Neuronal stem cell (in vitro differentiated cells): ENCODE measurements around the gene SORCS2.
A peak's percentile ranks its signal among the peaks of the same experiment; 100 is the strongest.

Source experiments
- DNase-seq: peaks from one replicate; pipeline ENCODE4 v3.0.0-alpha.2; 2013; ENCODE audit warnings: low spot score
- H2AFZ ChIP-seq: one replicate; pipeline ENCODE4 v1.6.1; 2013; ENCODE audit warnings: mild to moderate bottlenecking, low read length, inconsistent platforms
- H2AK5ac ChIP-seq: 2 replicates; pipeline ENCODE4 v1.6.1; 2013; ENCODE audit warnings: low read depth, mild to moderate bottlenecking, inconsistent platforms, low read length, moderate library complexity, mixed read lengths
- H2BK120ac ChIP-seq: 2 replicates; pipeline ENCODE4 v1.6.1; 2013; ENCODE audit warnings: low read depth, mild to moderate bottlenecking, inconsistent platforms, low read length, moderate library complexity, mixed read lengths
- H2BK12ac ChIP-seq: one replicate; pipeline ENCODE4 v1.6.1; 2013; ENCODE audit warnings: low read length, inconsistent platforms
- H2BK15ac ChIP-seq: 2 replicates; pipeline ENCODE4 v1.6.1; 2013; ENCODE audit warnings: mild to moderate bottlenecking, low read length, inconsistent platforms, mixed read lengths
- H2BK5ac ChIP-seq: one replicate; pipeline ENCODE4 v1.6.1; 2013; ENCODE audit warnings: inconsistent platforms, mild to moderate bottlenecking, low read length, moderate library complexity
- H3K14ac ChIP-seq: one replicate; pipeline ENCODE4 v1.6.1; 2013; ENCODE audit warnings: low read length, inconsistent platforms
- H3K18ac ChIP-seq: 2 replicates; pipeline ENCODE4 v1.6.1; 2013; ENCODE audit warnings: low read length, inconsistent platforms
- H3K23ac ChIP-seq: 2 replicates; pipeline ENCODE4 v1.6.1; 2013; ENCODE audit warnings: low read depth, mild to moderate bottlenecking, mixed read lengths, low read length, inconsistent platforms; ENCODE audit not compliant: poor library complexity
- H3K27ac ChIP-seq: replicated peaks from 3 replicates; pipeline ENCODE4 v1.5.1; 2013; ENCODE audit warnings: low read length, inconsistent platforms
- H3K27me3 ChIP-seq, 3 experiments: 2 replicates each; pipeline ENCODE4 v1.6.1; 2013; ENCODE audit warnings: low read length in 3 of 3, mild to moderate bottlenecking in 2 of 3, inconsistent platforms in 1 of 3, low read depth in 1 of 3, mixed read lengths in 1 of 3, moderate library complexity in 1 of 3; ENCODE audit not compliant: control insufficient read depth in 3 of 3, insufficient read depth in 3 of 3
- H3K36me3 ChIP-seq, 2 donors: replicated peaks in 1 of 2; 2 replicates each; pipeline ENCODE4 v1.6.1; 2013; ENCODE audit warnings: low read length in 2 of 2; ENCODE audit not compliant: control insufficient read depth in 2 of 2, insufficient read depth in 2 of 2
- H3K4ac ChIP-seq: 2 replicates; pipeline ENCODE4 v1.6.1; 2013; ENCODE audit warnings: inconsistent platforms, mild to moderate bottlenecking, low read length, moderate library complexity
- H3K4me1 ChIP-seq, 2 donors: 1 replicate in 1 of 2; 2 replicates in 1 of 2; pipeline ENCODE4 v1.6.1; 2013; ENCODE audit warnings: low read length in 2 of 2, low read depth in 1 of 2; ENCODE audit not compliant: control insufficient read depth in 2 of 2, insufficient read depth in 1 of 2
- H3K4me2 ChIP-seq: one replicate; pipeline ENCODE4 v1.6.1; 2013; ENCODE audit warnings: mild to moderate bottlenecking, low read length, inconsistent platforms; ENCODE audit not compliant: insufficient read depth, poor library complexity, severe bottlenecking
- H3K4me3 ChIP-seq, 2 donors: 2 replicates each; pipeline ENCODE4 v1.5.1; 2013; ENCODE audit warnings: low read length in 2 of 2, mild to moderate bottlenecking in 2 of 2, inconsistent platforms in 1 of 2, moderate library complexity in 1 of 2
- H3K79me1 ChIP-seq: one replicate; pipeline ENCODE4 v1.6.1; 2013; ENCODE audit warnings: low read depth, mild to moderate bottlenecking, inconsistent platforms, low read length, moderate library complexity
- H3K9ac ChIP-seq: one replicate; pipeline ENCODE4 v1.6.1; 2013; ENCODE audit warnings: mild to moderate bottlenecking, low read depth, low read length, inconsistent platforms; ENCODE audit not compliant: poor library complexity
- H3K9me3 ChIP-seq, 2 donors: replicated peaks in 1 of 2; 2 replicates each; pipeline versions ENCODE3 to v1.6.1; 2013; ENCODE audit warnings: low read length in 2 of 2, mild to moderate bottlenecking in 2 of 2, inconsistent platforms in 1 of 2, low read depth in 1 of 2, mixed read lengths in 1 of 2, moderate library complexity in 1 of 2; ENCODE audit not compliant: control insufficient read depth in 2 of 2, insufficient read depth in 1 of 2
- H4K8ac ChIP-seq: one replicate; pipeline ENCODE4 v1.6.1; 2013; ENCODE audit warnings: low read depth, mild to moderate bottlenecking, inconsistent platforms, low read length, moderate library complexity
- H4K91ac ChIP-seq: one replicate; pipeline ENCODE4 v1.6.1; 2013; ENCODE audit warnings: low read length, low read depth, mild to moderate bottlenecking, inconsistent platforms; ENCODE audit not compliant: poor library complexity
- WGBS, 2 donors: extraction: QIAGEN DNeasy Blood & Tissue Kit; methylation state at CpG; one replicate each; pipeline ENCODE4 v1.1.7; 2013; ENCODE audit warnings: missing lambda C conversion rate in 2 of 2, mixed read lengths in 1 of 2; ENCODE audit not compliant: insufficient read length in 2 of 2, insufficient replicate concordance in 1 of 2; ENCODE audit errors: extremely low coverage in 2 of 2; 5-methylcytosine and 5-hydroxymethylcytosine counted together

SORCS2 gene

GRCh38 chr4:7444731-7445130 lies 252.4 kb downstream of the SORCS2 start:
- H4K8ac ChIP-seq, result no peak overlapping the region
- H3K27me3 ChIP-seq, result no peaks in the 10 kb centered on the region
- no peaks in the 10 kb centered on the region for H3K79me1 ChIP-seq
- H3K23ac ChIP-seq, result peak overlapping the region; percentile 6
- H3K9me3 ChIP-seq, result no peaks in the 10 kb centered on the region
- no peak overlapping the region for H2BK5ac ChIP-seq
- no peak for DNase-seq
- no peak overlapping the region for H4K91ac ChIP-seq
- no peak overlapping the region for H2BK12ac ChIP-seq
- no peak overlapping the region for H2BK120ac ChIP-seq
- H3K4me1 ChIP-seq, result peaks cover 0 to 16% of the 10 kb centered on the region in 2 donors
- no CpG with 5 or more reads among the region's 12 CpGs for WGBS, 2 donors
- no peak overlapping the region for H3K4me2 ChIP-seq
- no peak overlapping the region for H2AFZ ChIP-seq
- no peaks in the 10 kb centered on the region for H3K36me3 ChIP-seq
- peak overlapping the region in 1 of 2 donors; percentile 17 for H3K4me3 ChIP-seq
- no peak overlapping the region for H3K14ac ChIP-seq
- H3K27ac ChIP-seq, result no peak overlapping the region
- H2AK5ac ChIP-seq, result peak overlapping the region; percentile 68
- H2BK15ac ChIP-seq, result peak overlapping the region; percentile 93
- H3K18ac ChIP-seq, result peak overlapping the region; percentile 35
- no peak overlapping the region for H3K4ac ChIP-seq
- no peak overlapping the region for H3K9ac ChIP-seq

DNA sequence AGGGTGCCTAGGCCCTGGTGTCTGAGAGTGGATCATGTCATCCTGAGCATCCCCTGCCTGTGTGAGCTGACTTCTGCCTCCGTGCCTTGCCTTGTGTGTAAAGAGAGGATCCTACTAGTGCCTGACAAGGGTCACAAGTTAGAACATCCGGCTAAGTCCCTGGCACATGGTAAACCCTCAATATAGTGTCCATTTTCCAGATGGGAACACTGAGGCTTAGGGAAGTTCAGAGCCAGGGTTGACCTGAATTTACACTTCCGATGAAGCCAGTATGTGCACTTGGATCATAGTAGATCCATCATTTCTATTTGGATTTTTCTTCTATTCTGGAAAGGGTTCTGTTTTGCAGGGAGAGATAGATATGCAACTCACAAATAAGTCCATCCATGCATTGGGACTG lies 254.9 kb downstream of the SORCS2 start:
- no peak for DNase-seq
- Histone ChIP-seq H4K8ac (no peak overlapping the region), H2BK5ac (no peak overlapping the region), H2AK5ac (peak overlapping the region; percentile 76), H4K91ac (no peak overlapping the region), H3K4me3 (peak overlapping the region in 1 of 2 donors; percentile 18), H3K4ac (no peak overlapping the region), H3K36me3 (no peaks in the 10 kb centered on the region), H2BK120ac (no peak overlapping the region), H2BK15ac (no peak overlapping the region), H3K79me1 (peaks cover 1% of the 10 kb centered on the region), H3K14ac (no peak overlapping the region), H3K27ac (no peak overlapping the region), H3K4me1 (peaks cover 0 to 12% of the 10 kb centered on the region in 2 donors), H3K18ac (peak overlapping the region; percentile 56), H3K27me3 (no peaks in the 10 kb centered on the region), H2BK12ac (no peak overlapping the region), H3K9me3 (no peaks in the 10 kb centered on the region), H2AFZ (no peak overlapping the region), H3K9ac (no peak overlapping the region), H3K4me2 (no peak overlapping the region), H3K23ac (peak overlapping the region; percentile 13)
- WGBS, 2 donors, result no CpG with 5 or more reads among the region's 3 CpGs

DNA sequence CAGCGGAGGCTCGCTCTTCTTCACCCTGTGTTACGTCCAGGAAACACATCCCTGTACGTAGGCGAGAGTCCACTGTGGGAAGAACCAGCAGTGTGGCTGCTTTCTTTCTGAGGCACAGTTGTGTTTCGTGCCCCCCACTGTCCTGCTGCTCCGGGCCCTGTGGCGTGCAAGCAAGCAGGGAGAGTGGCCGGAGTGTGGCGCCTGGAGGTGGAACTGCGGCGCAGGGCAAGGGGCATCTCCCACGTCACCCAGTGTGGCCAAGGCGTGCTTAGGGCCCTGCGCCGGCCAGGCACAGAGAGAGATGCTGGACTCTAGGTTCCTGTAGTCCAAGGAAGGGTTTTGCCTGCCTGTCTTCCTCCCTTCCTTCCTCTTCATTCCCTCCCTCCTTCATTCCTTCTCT lies 255.7 kb downstream of the SORCS2 start:
- Histone ChIP-seq H3K79me1 (peaks cover 3% of the 10 kb centered on the region), H3K4ac (no peak overlapping the region), H3K23ac (no peak overlapping the region), H2AK5ac (peak overlapping the region; percentile 76), H4K91ac (peak overlapping the region; percentile 33), H3K36me3 (no peaks in the 10 kb centered on the region), H3K9me3 (no peaks in the 10 kb centered on the region), H3K18ac (no peak overlapping the region), H2AFZ (no peak overlapping the region), H3K9ac (no peak overlapping the region), H3K14ac (peak overlapping the region; percentile 67), H4K8ac (no peak overlapping the region), H3K27me3 (no peaks in the 10 kb centered on the region), H2BK15ac (peak overlapping the region; percentile 1), H2BK5ac (no peak overlapping the region), H2BK120ac (no peak overlapping the region), H3K4me2 (no peak overlapping the region), H2BK12ac (peak overlapping the region; percentile 59), H3K4me1 (peaks cover 0 to 9% of the 10 kb centered on the region in 2 donors), H3K4me3 (no peak overlapping the region), H3K27ac (no peak overlapping the region)
- WGBS, 2 donors, result no CpG with 5 or more reads among the region's 16 CpGs
- no peak for DNase-seq

DNA sequence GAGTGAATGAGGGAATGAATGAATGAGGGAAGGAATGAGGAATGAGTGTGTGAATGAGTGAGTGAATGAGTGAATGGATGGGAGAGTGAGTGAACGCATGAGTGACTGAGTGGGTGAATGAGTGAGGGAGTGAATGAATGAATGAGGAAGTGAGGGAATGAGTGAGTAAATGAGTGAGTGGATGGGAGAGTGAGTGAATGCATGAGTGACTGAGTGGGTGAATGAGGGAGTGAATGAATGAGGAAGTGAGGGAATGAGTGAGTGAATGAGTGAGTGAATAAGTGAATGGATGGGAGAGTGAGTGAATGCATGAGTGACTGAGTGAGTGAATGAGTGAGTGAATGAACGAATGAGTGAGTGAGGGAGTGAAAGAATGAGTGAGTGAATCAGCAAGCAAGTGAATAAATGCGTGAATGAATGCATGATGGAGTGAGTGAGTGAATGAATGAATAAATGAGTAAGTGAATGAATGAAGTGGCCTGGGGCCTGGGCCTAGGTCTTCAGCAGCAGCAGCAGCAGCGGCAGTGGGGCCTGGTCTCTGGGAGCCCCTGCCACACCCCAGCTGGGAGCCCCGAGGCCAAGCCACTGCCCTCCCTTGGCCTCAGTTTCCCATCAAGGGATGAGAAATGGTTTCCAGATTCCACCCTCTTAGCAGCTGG lies 258.6 kb downstream of the SORCS2 start:
- Histone ChIP-seq H3K27ac (no peak overlapping the region), H3K4me2 (no peak overlapping the region), H3K14ac (no peak overlapping the region), H2BK12ac (no peak overlapping the region), H2AFZ (no peak overlapping the region), H2BK120ac (no peak overlapping the region), H3K4me1 (peaks cover 0 to 3% of the 10 kb centered on the region in 2 donors), H3K23ac (peak overlapping the region; percentile 69), H3K79me1 (peaks cover 3% of the 10 kb centered on the region), H3K27me3 (no peaks in the 10 kb centered on the region), H3K18ac (no peak overlapping the region), H2AK5ac (no peak overlapping the region), H4K8ac (no peak overlapping the region), H2BK5ac (no peak overlapping the region), H3K9ac (no peak overlapping the region), H2BK15ac (no peak overlapping the region), H3K4me3 (no peak overlapping the region), H3K9me3 (no peaks in the 10 kb centered on the region), H3K36me3 (no peaks in the 10 kb centered on the region), H4K91ac (no peak overlapping the region), H3K4ac (no peak overlapping the region)
- 100% methylated on average over 1 of the region's 5 CpGs; no CpG with 5 or more reads in 1 of the 2 donors for WGBS, 2 donors
- DNase-seq, result no peak
